T-helper 9 cell (primary cell): Measurements from ENCODE around the gene HEYL.

Experiments
- DNase-seq: peaks from one replicate; pipeline ENCODE4 v3.0.0-alpha.2; 2020

Gene HEYL

DNA sequence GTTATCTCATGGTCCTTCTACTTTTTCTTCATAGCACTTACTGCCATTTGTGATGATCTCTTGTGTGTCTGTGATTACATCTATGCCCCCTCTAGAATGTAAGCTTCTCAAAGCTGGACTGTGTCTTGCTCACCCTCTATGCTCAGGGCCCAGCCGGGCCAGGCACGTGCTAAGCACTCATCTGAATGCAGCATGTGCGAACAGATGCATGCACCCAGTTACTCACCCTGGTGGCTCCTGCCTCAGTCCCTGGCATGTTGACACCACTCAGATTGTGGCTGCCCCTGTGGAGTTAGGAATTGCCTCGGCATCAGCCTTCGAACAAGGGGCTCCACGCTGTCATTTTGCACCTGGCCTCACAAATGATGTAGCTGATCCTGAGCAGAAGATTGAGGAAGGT is 43.3 kb downstream of the HEYL start:
- DNase-seq: no peak

DNA sequence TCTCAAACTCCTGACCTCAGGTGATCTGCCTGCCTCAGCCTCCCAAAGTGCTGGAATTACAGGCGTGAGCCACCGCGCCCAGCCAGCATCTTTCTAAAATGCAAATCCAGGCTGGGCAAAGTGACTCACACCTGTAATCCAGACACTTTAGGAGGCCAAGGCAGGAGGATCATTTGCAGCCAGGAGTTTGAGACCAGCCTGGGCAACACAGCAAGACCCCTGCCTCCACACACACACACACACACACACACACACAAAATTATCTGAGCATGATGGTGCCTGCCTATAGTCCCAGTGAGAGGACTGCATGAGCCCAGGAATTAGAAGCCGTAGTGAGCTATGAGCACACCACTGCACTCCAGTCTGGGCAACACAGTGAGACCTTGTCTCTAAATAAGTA is 46.1 kb downstream of the HEYL start:
- no peak for DNase-seq

DNA sequence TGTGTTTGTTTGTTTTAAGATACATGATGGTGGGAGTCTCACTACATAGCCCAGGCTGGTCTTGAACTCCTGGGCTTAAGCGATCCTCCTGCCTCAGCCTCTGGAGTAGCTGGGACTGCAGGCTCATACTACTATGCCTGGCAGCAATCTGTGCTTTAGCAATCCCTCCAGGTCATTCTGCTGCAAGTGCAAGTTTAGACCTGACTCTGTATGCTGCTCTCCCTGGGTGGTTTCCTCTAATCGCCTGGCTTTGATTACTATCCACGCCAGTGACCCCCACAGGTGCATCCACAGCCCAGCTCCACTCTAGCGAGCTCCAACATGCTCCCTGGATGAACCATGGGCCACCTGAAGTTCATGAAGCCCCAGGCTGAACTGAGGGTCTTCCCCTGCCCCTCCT is 47.4 kb downstream of the HEYL start:
- no peak for DNase-seq

GRCh38 chr1:39590546-39590945 is 48.9 kb downstream of the HEYL start:
- DNase-seq: no peak

GRCh38 chr1:39585933-39586332 is 53.5 kb downstream of the HEYL start:
- DNase-seq: no peak

DNA sequence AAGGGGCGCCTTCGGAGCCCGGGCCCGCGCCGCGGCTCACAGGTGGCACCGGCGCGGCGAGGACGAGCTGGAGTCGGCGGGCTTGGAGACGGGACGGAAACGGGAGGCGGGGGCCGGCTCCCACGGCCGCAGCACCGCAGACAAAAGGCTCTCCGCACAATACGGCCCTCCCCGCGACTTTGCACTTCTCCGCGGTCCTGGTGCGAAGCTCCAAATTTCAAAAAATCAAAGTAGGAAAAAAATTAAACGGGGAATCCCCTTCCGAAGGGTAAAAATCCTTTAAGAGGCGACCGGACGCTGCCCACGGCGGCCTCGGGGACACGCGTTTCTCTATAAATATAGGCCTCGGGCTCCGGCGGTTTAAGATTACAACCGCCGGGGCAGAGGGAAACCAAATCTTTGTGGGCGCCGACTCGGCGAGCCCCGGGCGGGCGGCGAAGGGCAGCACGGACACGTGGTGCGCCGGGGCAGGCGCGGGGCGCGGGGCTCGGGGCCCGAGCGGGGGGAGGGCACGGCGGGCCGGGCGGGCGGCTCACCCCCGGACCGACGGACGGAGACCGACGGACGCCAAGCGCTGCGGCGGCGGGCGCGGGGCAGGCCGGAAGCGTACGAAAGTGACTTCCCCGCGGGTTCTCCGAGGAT is 63.3 kb downstream of the HEYL start:
- peak; percentile 18 for DNase-seq

GRCh38 chr1:39575191-39576015 is 64.0 kb downstream of the HEYL start:
- peak; percentile 40 for DNase-seq

DNA sequence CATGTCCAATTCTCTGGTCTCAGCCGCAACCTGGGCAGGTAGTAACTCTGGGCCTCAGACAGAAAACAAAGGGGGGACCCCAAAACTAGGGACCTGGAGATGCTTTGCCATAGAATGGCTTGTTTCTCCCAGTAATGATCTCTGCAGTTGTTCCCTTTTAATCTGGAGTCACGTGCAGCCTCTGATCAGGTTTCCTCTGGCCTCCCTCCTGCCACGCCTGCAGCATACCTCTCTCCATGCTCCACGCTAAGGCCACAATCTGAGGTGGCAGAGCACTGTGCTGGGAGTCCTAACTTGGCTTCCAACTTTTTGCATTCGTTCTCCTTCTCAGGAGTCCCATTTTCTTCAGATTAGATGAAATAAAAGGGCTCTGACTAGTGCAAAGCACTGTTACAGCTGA is 64.8 kb downstream of the HEYL start:
- no peak for DNase-seq
